Common myeloid progenitor, CD34-positive (primary cell): ENCODE results near the gene MPPED1.

ENCODE experiments used
- CTCF ChIA-PET: fragments of 350-600 bp; sonication (Branson Sonifier 250); formaldehyde crosslinking; loops from one replicate; lab custom pipeline; 2021; ENCODE audit warnings: antibody characterized with exemption; lab: Charles Lee
- POLR2A ChIA-PET: fragments of 350-600 bp; sonication (Branson Sonifier 250); formaldehyde crosslinking; loops from one replicate; lab custom pipeline; 2021; ENCODE audit warnings: antibody characterized with exemption; lab: Charles Lee
- DNase-seq, 3 donors: peaks; one replicate each; pipeline versions ENCODE4 v3.0.0 to v3.0.0-alpha.2; 2013
- H3K27ac ChIP-seq, 2 experiments: 1 replicate in 1 of 2; 2 replicates in 1 of 2; pipeline ENCODE4 v1.7.0; 2013; ENCODE audit warnings: inconsistent platforms in 2 of 2, low read length in 2 of 2, mild to moderate bottlenecking in 2 of 2, low read depth in 1 of 2, moderate library complexity in 1 of 2; ENCODE audit not compliant: severe bottlenecking in 2 of 2, insufficient read depth in 1 of 2, poor library complexity in 1 of 2
- H3K27me3 ChIP-seq, 5 experiments: replicated peaks in 2 of 5; 1 replicate in 3 of 5; 2 replicates in 2 of 5; pipeline versions ENCODE4 v1.6.1 to v1.7.0; 2013; ENCODE audit warnings: low read length in 4 of 5, mild to moderate bottlenecking in 2 of 5, moderate library complexity in 2 of 5, inconsistent platforms in 1 of 5; ENCODE audit not compliant: insufficient read depth in 5 of 5, control insufficient read depth in 4 of 5
- H3K36me3 ChIP-seq, 4 experiments: 1 replicate in 2 of 4; 2 replicates in 2 of 4; pipeline versions ENCODE4 v1.6.1 to v1.7.0; 2013; ENCODE audit warnings: low read length in 3 of 4, control low read depth in 1 of 4, mild to moderate bottlenecking in 1 of 4; ENCODE audit not compliant: control insufficient read depth in 4 of 4, insufficient read depth in 4 of 4
- H3K4me1 ChIP-seq, 4 experiments: 1 replicate in 3 of 4; 2 replicates in 1 of 4; pipeline versions ENCODE4 v1.6.1 to v1.7.1; 2013; ENCODE audit warnings: low read length in 3 of 4, mild to moderate bottlenecking in 3 of 4, control low read depth in 1 of 4, inconsistent platforms in 1 of 4, moderate library complexity in 1 of 4; ENCODE audit not compliant: control insufficient read depth in 4 of 4, insufficient read depth in 4 of 4; ENCODE audit errors: control extremely low read depth in 1 of 4
- H3K4me3 ChIP-seq, 7 experiments: 1 replicate in 4 of 7; 2 replicates in 3 of 7; pipeline versions ENCODE4 v1.5.1 to v1.7.0; 2013; ENCODE audit warnings: mild to moderate bottlenecking in 7 of 7, low read length in 6 of 7, moderate library complexity in 6 of 7, inconsistent platforms in 2 of 7, low read depth in 2 of 7, control low read depth in 1 of 7; ENCODE audit not compliant: insufficient read depth in 4 of 7, control insufficient read depth in 1 of 7; ENCODE audit errors: extremely low read depth in 1 of 7
- H3K9me3 ChIP-seq, 5 experiments: 1 replicate in 4 of 5; 2 replicates in 1 of 5; pipeline versions ENCODE4 v1.6.1 to v1.7.1; 2013; ENCODE audit warnings: low read length in 4 of 5, mild to moderate bottlenecking in 2 of 5, inconsistent platforms in 1 of 5, low read depth in 1 of 5, moderate library complexity in 1 of 5; ENCODE audit not compliant: control insufficient read depth in 4 of 5, insufficient read depth in 2 of 5; ENCODE audit errors: control extremely low read depth in 1 of 5
- WGBS: methylation state at CpG from one replicate; pipeline ENCODE4 v1.1.5; 2013; ENCODE audit not compliant: insufficient coverage; 5-methylcytosine and 5-hydroxymethylcytosine counted together

MPPED1 gene

GRCh38 chr22:43429426-43429825 lies 17.6 kb downstream of the MPPED1 start:
- CTCF ChIA-PET: no interaction called here
- WGBS: 100% methylated on average over 1 of the region's 5 CpGs
- peaks cover 0 to 29% (median 8%) of the 10 kb centered on the region in 5 experiments for H3K27me3 ChIP-seq
- H3K9me3 ChIP-seq: no peaks in the 10 kb centered on the region
- H3K36me3 ChIP-seq: no peaks in the 10 kb centered on the region
- no peak for DNase-seq
- no peak overlapping the region for H3K27ac ChIP-seq
- no peak overlapping the region for H3K4me3 ChIP-seq
- POLR2A ChIA-PET: no interaction called here
- H3K4me1 ChIP-seq: peaks cover 0 to 13% (median 6%) of the 10 kb centered on the region in 4 experiments

GRCh38 chr22:43431808-43432554 lies 20.2 kb downstream of the MPPED1 start:
- H3K27me3 ChIP-seq: peaks cover 0 to 32% (median 14%) of the 10 kb centered on the region in 5 experiments
- no peak for DNase-seq
- ChIA-PET POLR2A (no interaction called here), CTCF (no interaction called here)
- no peak overlapping the region for H3K27ac ChIP-seq
- no peaks in the 10 kb centered on the region for H3K9me3 ChIP-seq
- no peak overlapping the region for H3K4me3 ChIP-seq
- 75% methylated on average over 4 of the region's 8 CpGs for WGBS
- peaks cover 0 to 4% (median 1%) of the 10 kb centered on the region in 4 experiments for H3K4me1 ChIP-seq
- H3K36me3 ChIP-seq: no peaks in the 10 kb centered on the region

- Histone ChIP-seq H3K27ac (no peak overlapping the region), H3K4me1 (no peaks in the 10 kb centered on the region), H3K4me3 (no peak overlapping the region), H3K27me3 (peaks cover 0 to 32% (median 14%) of the 10 kb centered on the region in 5 experiments), H3K9me3 (no peaks in the 10 kb centered on the region), H3K36me3 (no peaks in the 10 kb centered on the region)
- 94% methylated on average over 2 of the region's 5 CpGs for WGBS
- ChIA-PET POLR2A (no interaction called here), CTCF (no interaction called here)
- no peak for DNase-seq
Measured at GRCh38 chr22:43432883-43433415, 21.1 kb downstream of the MPPED1 start.

GRCh38 chr22:43433451-43434274 lies 21.8 kb downstream of the MPPED1 start:
- ChIA-PET CTCF (no interaction called here), POLR2A (no interaction called here)
- Histone ChIP-seq H3K27me3 (peaks cover 0 to 32% (median 16%) of the 10 kb centered on the region in 5 experiments), H3K9me3 (no peaks in the 10 kb centered on the region), H3K27ac (no peak overlapping the region), H3K4me3 (no peak overlapping the region), H3K4me1 (no peaks in the 10 kb centered on the region), H3K36me3 (no peaks in the 10 kb centered on the region)
- 85% methylated on average over 27 of the region's 35 CpGs for WGBS
- DNase-seq: no peak

- no peak overlapping the region for H3K27ac ChIP-seq
- no peak for DNase-seq
- H3K36me3 ChIP-seq: no peaks in the 10 kb centered on the region
- no peaks in the 10 kb centered on the region for H3K9me3 ChIP-seq
- H3K4me3 ChIP-seq: no peak overlapping the region
- no peaks in the 10 kb centered on the region for H3K4me1 ChIP-seq
- POLR2A ChIA-PET: no interaction called here
- 83% methylated on average over 20 of the region's 25 CpGs for WGBS
- peaks cover 0 to 32% (median 16%) of the 10 kb centered on the region in 5 experiments for H3K27me3 ChIP-seq
- CTCF ChIA-PET: no interaction called here
Measured at GRCh38 chr22:43434275-43434927, 22.6 kb downstream of the MPPED1 start.

- H3K27me3 ChIP-seq: peaks cover 0 to 26% (median 16%) of the 10 kb centered on the region in 5 experiments
- WGBS: 93% methylated on average over 23 of the region's 26 CpGs
- POLR2A ChIA-PET: no interaction called here
Measured at GRCh38 chr22:43434928-43435311, 23.1 kb downstream of the MPPED1 start.

More at GRCh38 chr22:43434928-43435311, 23.1 kb downstream of the MPPED1 start:
- no peak for DNase-seq
- Histone ChIP-seq H3K4me3 (no peak overlapping the region), H3K27ac (no peak overlapping the region), H3K4me1 (peaks cover 0 to 2% (median 0%) of the 10 kb centered on the region in 4 experiments), H3K9me3 (no peaks in the 10 kb centered on the region), H3K36me3 (no peaks in the 10 kb centered on the region)
- CTCF ChIA-PET: no interaction called here
